AG04449 (cell line): Measurements from ENCODE around the gene CFAP107.
"Not testable (repeated sequence)": the region's sequence is repeated elsewhere in the genome, so short reads cannot be mapped to it uniquely, and the experiment has no call there.

Source experiments
- CTCF ChIA-PET: fragments of 350-600 bp; formaldehyde crosslinking; extraction: SDS; loops from one replicate; lab custom pipeline; 2021; ENCODE audit warnings: antibody characterized with exemption; lab: Yijun Ruan, JAX
- POLR2A ChIA-PET: fragments of 400-600, 350-600 bp; formaldehyde crosslinking; extraction: SDS; loops from one replicate; lab custom pipeline; 2020; ENCODE audit warnings: antibody characterized with exemption, inconsistent platforms; lab: Yijun Ruan, JAX
- DNase-seq: peaks from one replicate; pipeline ENCODE4 v3.0.0-alpha.2; 2010; ENCODE audit warnings: low read depth, low spot score
- H3K4me3 ChIP-seq: 2 replicates; pipeline ENCODE4 v1.5.1; 2011; ENCODE audit warnings: low read depth, mild to moderate bottlenecking, control low read depth, low read length
- CTCF ChIP-seq: IDR thresholded peaks from one replicate; pipeline ENCODE4 v1.5.1; 2011; ENCODE audit warnings: mild to moderate bottlenecking, moderate library complexity, low read length, control low read depth, inconsistent platforms; ENCODE audit not compliant: insufficient read depth; ENCODE audit errors: missing control alignments

Gene CFAP107

GRCh38 chr1:12778907-12779306 lies 32.9 kb downstream of the CFAP107 start:
- no peak for DNase-seq
- no peak overlapping the region for H3K4me3 ChIP-seq
- POLR2A ChIA-PET = no interaction called here
- no peak for TF ChIP-seq CTCF
- CTCF ChIA-PET = no interaction called here

- CTCF ChIA-PET, DNase-seq, POLR2A ChIA-PET, H3K4me3 ChIP-seq: not testable (repeated sequence)
These were observed 35.5 kb downstream of the CFAP107 start for GRCh38 chr1:12781488-12781887.

GRCh38 chr1:12783783-12784182 lies 37.8 kb downstream of the CFAP107 start:
- H3K4me3 ChIP-seq, CTCF ChIA-PET, DNase-seq, POLR2A ChIA-PET: not testable (repeated sequence)

- H3K4me3 ChIP-seq, CTCF ChIA-PET, DNase-seq, POLR2A ChIA-PET: not testable (repeated sequence)
These were observed 38.7 kb downstream of the CFAP107 start for GRCh38 chr1:12784729-12785128.

- CTCF ChIA-PET, POLR2A ChIA-PET, DNase-seq, H3K4me3 ChIP-seq: not testable (repeated sequence)
These were observed 45.1 kb downstream of the CFAP107 start, which contains the start of gene PRAMEF1 for GRCh38 chr1:12791097-12791496. TSS of gene PRAMEF1 (plus strand) at chr1:12791397. CDS start at chr1:12793228, 1,831 bp downstream.

- ChIA-PET POLR2A (no interaction called here), CTCF (no interaction called here)
- H3K4me3 ChIP-seq = no peak overlapping the region
- no peak for TF ChIP-seq CTCF
- no peak for DNase-seq
These were observed 52.9 kb downstream of the CFAP107 start for GRCh38 chr1:12798911-12799310.

- ChIA-PET CTCF (no interaction called here), POLR2A (no interaction called here)
- no peak for TF ChIP-seq CTCF
- H3K4me3 ChIP-seq = no peak overlapping the region
- no peak for DNase-seq
These were observed 53.7 kb downstream of the CFAP107 start for GRCh38 chr1:12799730-12800129.

- ChIA-PET POLR2A (no interaction called here), CTCF (no interaction called here)
- TF ChIP-seq CTCF = no peak
- DNase-seq = no peak
- H3K4me3 ChIP-seq = no peak overlapping the region
These were observed 63.9 kb downstream of the CFAP107 start for GRCh38 chr1:12809933-12810332.
